ENCODE data around the gene AMN1. TPM values are rescaled to one million over a fixed set of nuclear protein-coding genes. Genes with fewer than 3 reads are reported as not detected.
"Not testable (repeated sequence)": the region's sequence is repeated elsewhere in the genome, so short reads cannot be mapped to it uniquely, and the experiment has no call there.

Gene AMN1
- total RNA-seq, 1 experiment from 2014 or later: 26.9 TPM

DNA sequence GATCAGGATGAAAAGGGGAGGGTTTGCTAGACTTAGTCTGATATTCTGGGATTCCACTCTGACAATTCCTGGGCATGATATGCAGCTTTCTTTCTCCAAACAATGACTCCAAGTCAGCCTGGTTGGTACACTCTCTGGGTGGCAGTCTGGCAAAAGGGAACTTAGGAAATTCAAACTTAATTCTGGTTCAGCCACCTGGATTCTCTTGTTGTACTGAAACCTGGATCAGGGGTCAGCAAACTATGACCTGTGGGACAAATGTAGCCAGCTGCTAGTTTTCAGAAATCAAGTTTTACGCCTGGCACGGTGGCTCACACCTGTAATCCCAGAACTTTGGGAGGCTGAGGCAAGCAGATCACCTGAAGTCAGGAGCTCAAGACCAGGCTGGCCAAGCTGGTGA is 6.2 kb downstream of the AMN1 start:
- Histone ChIP-seq H3K4me3 (replicated peaks in 1 of 2; ENCODE audit: low read depth in 1 of 2, low read length in 2 of 2) (no peak overlapping the region), H2AFZ (ENCODE audit: low read depth, low read length, poor library complexity, severe bottlenecking) (no peak overlapping the region), H3K9ac (ENCODE audit: low read length) (no peak overlapping the region), H3K27ac (ENCODE audit: low read depth, low read length) (no peak overlapping the region), H3K4me2 (ENCODE audit: low read length) (no peak overlapping the region), H3K4me1 (ENCODE audit: control insufficient read depth in 1 of 2, insufficient read depth in 2 of 2, low read length in 2 of 2) (peaks cover 5 to 17% of the 10 kb centered on the region in 2 experiments; a peak in 3 of 4 replicates), H3K9me3 (ENCODE audit: control insufficient read depth in 1 of 2, insufficient read depth in 1 of 2, low read depth in 1 of 2, low read length in 2 of 2) (no peaks in the 10 kb centered on the region), H3K79me2 (ENCODE audit: insufficient read depth, low read length) (peaks cover 28% of the 10 kb centered on the region), H3K36me3 (ENCODE audit: control insufficient read depth in 1 of 2, insufficient read depth in 2 of 2, low read length in 2 of 2) (0 out of 4 replicates have a peak, but pooled peaks cover 0 to 2% of the 10 kb centered on the region in 2 experiments), H3K9me2 (ENCODE audit: insufficient read depth) (no peaks in the 10 kb centered on the region), H4K20me1 (ENCODE audit: insufficient read depth) (no peaks in the 10 kb centered on the region), H3K27me3 (ENCODE audit: insufficient read depth, low read length) (no peaks in the 10 kb centered on the region)
- ATAC-seq (no peak), DNase-seq (ENCODE audit: low read depth, low spot score) (no peak)
- ChIA-PET RAD21 (ENCODE audit: low non-redundant PET in 1 of 2, low total read pairs in 2 of 2, uncharacterized antibody in 2 of 2, unreplicated experiment in 2 of 2) (no interaction called here), POLR2A (no interaction called here), CTCF (no interaction called here)
- no TSS peak for BruUV-seq (replicated peaks)
- TF ChIP-seq EGR1 (IDR thresholded peaks at IDR 0.05; ENCODE audit: low read depth) (no peak), YY1 (IDR thresholded peaks at IDR 0.05; ENCODE audit: extremely low read depth, insufficient replicate concordance, low read depth, low read length) (no peak), EZH2phosphoT487 (IDR thresholded peaks at IDR 0.05; ENCODE audit: borderline replicate concordance) (no peak), CBX3 (IDR thresholded peaks at IDR 0.05; ENCODE audit: low read depth) (no peak), ELF1 (IDR thresholded peaks at IDR 0.05; ENCODE audit: borderline replicate concordance, low read depth) (no peak), POLR2A (IDR thresholded peaks at IDR 0.05; ENCODE audit: borderline replicate concordance, extremely low read depth, insufficient read depth, insufficient read length) (no peak), RAD21 (IDR thresholded peaks at IDR 0.05; ENCODE audit: low read depth) (no peak), POLR2AphosphoS5 (IDR thresholded peaks at IDR 0.05; ENCODE audit: low read depth, low read length) (no peak), ZNF274 (IDR thresholded peaks at IDR 0.05; ENCODE audit: low read depth, low read length) (no peak)
- TF ChIP-seq, protein P1, sequence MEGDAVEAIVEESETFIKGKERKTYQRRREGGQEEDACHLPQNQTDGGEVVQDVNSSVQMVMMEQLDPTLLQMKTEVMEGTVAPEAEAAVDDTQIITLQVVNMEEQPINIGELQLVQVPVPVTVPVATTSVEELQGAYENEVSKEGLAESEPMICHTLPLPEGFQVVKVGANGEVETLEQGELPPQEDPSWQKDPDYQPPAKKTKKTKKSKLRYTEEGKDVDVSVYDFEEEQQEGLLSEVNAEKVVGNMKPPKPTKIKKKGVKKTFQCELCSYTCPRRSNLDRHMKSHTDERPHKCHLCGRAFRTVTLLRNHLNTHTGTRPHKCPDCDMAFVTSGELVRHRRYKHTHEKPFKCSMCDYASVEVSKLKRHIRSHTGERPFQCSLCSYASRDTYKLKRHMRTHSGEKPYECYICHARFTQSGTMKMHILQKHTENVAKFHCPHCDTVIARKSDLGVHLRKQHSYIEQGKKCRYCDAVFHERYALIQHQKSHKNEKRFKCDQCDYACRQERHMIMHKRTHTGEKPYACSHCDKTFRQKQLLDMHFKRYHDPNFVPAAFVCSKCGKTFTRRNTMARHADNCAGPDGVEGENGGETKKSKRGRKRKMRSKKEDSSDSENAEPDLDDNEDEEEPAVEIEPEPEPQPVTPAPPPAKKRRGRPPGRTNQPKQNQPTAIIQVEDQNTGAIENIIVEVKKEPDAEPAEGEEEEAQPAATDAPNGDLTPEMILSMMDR (IDR thresholded peaks at IDR 0.05 in 2 of 3, conservative IDR thresholded peaks at IDR 0.05 in 1 of 3; ENCODE audit: borderline replicate concordance in 1 of 3, insufficient read depth in 1 of 3, low read depth in 2 of 3, low read length in 2 of 3): no peak
- TF ChIP-seq, protein P2, sequence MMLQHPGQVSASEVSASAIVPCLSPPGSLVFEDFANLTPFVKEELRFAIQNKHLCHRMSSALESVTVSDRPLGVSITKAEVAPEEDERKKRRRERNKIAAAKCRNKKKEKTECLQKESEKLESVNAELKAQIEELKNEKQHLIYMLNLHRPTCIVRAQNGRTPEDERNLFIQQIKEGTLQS (IDR thresholded peaks at IDR 0.05): no peak
- TF ChIP-seq, protein P3, sequence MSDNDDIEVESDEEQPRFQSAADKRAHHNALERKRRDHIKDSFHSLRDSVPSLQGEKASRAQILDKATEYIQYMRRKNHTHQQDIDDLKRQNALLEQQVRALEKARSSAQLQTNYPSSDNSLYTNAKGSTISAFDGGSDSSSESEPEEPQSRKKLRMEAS (IDR thresholded peaks at IDR 0.05): no peak
- intact Hi-C loops (cut with micrococcal nuclease): no loop called here

DNA sequence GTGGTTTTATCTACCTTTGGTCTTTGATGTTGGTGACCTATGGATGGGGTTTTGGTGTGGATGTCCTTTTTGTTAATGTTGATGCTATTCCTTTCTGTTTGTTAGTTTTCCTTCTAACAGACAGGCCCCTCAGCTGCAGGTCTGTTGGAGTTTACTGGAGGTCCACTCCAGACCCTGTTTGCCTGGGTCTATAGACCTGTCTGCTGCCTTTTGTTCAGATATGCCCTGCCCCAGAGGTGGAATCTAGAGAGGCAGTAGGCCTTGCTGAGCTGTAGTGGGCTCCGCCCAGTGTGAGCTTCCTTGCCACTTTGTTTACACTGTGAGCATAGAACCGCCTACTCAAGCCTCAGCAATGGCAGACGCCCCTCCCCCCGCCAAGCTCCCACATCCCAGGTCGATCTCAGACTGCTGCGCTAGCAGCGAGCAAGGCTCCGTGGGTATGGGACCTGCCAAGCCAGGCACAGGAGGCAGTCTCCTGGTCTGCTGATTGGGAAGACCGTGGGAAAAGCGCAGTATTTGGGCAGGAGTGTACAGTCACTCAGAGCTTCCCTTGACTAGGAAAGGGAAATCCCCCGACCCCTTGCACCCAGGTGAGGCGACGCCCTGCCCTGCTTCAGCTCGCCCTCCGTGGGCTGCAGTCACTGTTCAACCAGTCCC is 10.2 kb downstream of the AMN1 start:
- H3K4me2 ChIP-seq (ENCODE audit: low read length): peak overlapping the region; percentile 31
- CTCF ChIA-PET; RAD21 ChIA-PET (ENCODE audit: low non-redundant PET in 1 of 2, low total read pairs in 2 of 2, uncharacterized antibody in 2 of 2, unreplicated experiment in 2 of 2); H3K27me3 ChIP-seq (ENCODE audit: insufficient read depth, low read length); H3K4me3 ChIP-seq (replicated peaks in 1 of 2; ENCODE audit: low read depth in 1 of 2, low read length in 2 of 2); H3K4me1 ChIP-seq (ENCODE audit: control insufficient read depth in 1 of 2, insufficient read depth in 2 of 2, low read length in 2 of 2); DNase-seq (ENCODE audit: low read depth, low spot score); H2AFZ ChIP-seq (ENCODE audit: low read depth, low read length, poor library complexity, severe bottlenecking); BruUV-seq (replicated peaks); H3K79me2 ChIP-seq (ENCODE audit: insufficient read depth, low read length); H3K9me3 ChIP-seq (ENCODE audit: control insufficient read depth in 1 of 2, insufficient read depth in 1 of 2, low read depth in 1 of 2, low read length in 2 of 2); H3K36me3 ChIP-seq (ENCODE audit: control insufficient read depth in 1 of 2, insufficient read depth in 2 of 2, low read length in 2 of 2); intact Hi-C loops (cut with micrococcal nuclease); ATAC-seq; H4K20me1 ChIP-seq (ENCODE audit: insufficient read depth); H3K9ac ChIP-seq (ENCODE audit: low read length); H3K9me2 ChIP-seq (ENCODE audit: insufficient read depth); H3K27ac ChIP-seq (ENCODE audit: low read depth, low read length): not testable (repeated sequence)
- POLR2A ChIA-PET: interaction anchor here (1.2 kb wide), 1 partner anchor 15 kb away, joined by 4 read pairs; no protein-coding TSS in a partner anchor

DNA sequence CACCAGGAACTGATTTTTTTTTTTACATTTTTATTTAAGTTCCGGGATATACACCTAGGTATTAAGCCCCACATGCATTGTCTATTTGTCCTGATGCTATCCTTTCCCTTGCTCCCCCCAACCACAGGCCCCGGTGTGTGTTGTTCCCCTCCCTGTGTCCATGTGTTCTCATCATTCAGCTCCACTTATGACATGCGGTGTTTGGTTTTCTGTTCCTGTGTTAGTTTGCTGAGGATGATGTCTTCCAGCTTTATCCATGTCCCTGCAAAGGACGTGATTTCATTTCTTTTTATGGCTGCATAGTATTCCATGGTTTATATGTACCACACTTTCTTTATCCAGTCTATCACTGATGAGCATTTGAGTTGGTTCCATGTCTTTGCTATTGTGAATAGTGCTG is 11.8 kb downstream of the AMN1 start:
- H4K20me1 ChIP-seq (ENCODE audit: insufficient read depth); H3K27me3 ChIP-seq (ENCODE audit: insufficient read depth, low read length); intact Hi-C loops (cut with micrococcal nuclease); H3K27ac ChIP-seq (ENCODE audit: low read depth, low read length); H3K4me1 ChIP-seq (ENCODE audit: control insufficient read depth in 1 of 2, insufficient read depth in 2 of 2, low read length in 2 of 2); ATAC-seq; BruUV-seq (replicated peaks); H3K9me3 ChIP-seq (ENCODE audit: control insufficient read depth in 1 of 2, insufficient read depth in 1 of 2, low read depth in 1 of 2, low read length in 2 of 2); H3K4me2 ChIP-seq (ENCODE audit: low read length); RAD21 ChIA-PET (ENCODE audit: low non-redundant PET in 1 of 2, low total read pairs in 2 of 2, uncharacterized antibody in 2 of 2, unreplicated experiment in 2 of 2); H3K4me3 ChIP-seq (replicated peaks in 1 of 2; ENCODE audit: low read depth in 1 of 2, low read length in 2 of 2); CTCF ChIA-PET; DNase-seq (ENCODE audit: low read depth, low spot score); H3K79me2 ChIP-seq (ENCODE audit: insufficient read depth, low read length); POLR2A ChIA-PET; H2AFZ ChIP-seq (ENCODE audit: low read depth, low read length, poor library complexity, severe bottlenecking); H3K9me2 ChIP-seq (ENCODE audit: insufficient read depth); H3K36me3 ChIP-seq (ENCODE audit: control insufficient read depth in 1 of 2, insufficient read depth in 2 of 2, low read length in 2 of 2); H3K9ac ChIP-seq (ENCODE audit: low read length): not testable (repeated sequence)
